Measurements from ENCODE around the gene GRID2.

DNA sequence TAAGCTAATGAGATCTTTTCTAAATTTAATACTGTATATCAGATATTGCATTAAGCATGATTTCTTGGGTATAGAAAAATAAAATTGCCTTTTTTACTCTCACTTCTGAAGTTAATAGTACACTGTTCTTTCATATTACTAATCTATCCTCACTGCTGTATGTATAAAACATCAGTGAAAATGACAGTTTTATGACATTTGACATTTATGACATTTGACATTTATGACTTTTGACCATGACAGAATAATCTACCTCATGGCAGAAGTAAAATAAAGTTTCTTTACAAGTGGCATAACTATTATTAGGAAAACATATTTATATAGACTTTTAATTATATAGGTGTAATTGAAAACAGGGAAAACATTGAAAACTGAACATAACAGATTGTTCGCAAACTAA, 13.3 kb downstream of the GRID2 start:
- TF ChIP-seq, protein P1, sequence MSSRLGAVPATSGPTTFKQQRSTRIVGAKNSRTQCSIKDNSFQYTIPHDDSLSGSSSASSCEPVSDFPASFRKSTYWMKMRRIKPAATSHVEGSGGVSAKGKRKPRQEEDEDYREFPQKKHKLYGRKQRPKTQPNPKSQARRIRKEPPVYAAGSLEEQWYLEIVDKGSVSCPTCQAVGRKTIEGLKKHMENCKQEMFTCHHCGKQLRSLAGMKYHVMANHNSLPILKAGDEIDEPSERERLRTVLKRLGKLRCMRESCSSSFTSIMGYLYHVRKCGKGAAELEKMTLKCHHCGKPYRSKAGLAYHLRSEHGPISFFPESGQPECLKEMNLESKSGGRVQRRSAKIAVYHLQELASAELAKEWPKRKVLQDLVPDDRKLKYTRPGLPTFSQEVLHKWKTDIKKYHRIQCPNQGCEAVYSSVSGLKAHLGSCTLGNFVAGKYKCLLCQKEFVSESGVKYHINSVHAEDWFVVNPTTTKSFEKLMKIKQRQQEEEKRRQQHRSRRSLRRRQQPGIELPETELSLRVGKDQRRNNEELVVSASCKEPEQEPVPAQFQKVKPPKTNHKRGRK (tag; IDR thresholded peaks at IDR 0.05) = no peak
- TF ChIP-seq, protein P2, sequence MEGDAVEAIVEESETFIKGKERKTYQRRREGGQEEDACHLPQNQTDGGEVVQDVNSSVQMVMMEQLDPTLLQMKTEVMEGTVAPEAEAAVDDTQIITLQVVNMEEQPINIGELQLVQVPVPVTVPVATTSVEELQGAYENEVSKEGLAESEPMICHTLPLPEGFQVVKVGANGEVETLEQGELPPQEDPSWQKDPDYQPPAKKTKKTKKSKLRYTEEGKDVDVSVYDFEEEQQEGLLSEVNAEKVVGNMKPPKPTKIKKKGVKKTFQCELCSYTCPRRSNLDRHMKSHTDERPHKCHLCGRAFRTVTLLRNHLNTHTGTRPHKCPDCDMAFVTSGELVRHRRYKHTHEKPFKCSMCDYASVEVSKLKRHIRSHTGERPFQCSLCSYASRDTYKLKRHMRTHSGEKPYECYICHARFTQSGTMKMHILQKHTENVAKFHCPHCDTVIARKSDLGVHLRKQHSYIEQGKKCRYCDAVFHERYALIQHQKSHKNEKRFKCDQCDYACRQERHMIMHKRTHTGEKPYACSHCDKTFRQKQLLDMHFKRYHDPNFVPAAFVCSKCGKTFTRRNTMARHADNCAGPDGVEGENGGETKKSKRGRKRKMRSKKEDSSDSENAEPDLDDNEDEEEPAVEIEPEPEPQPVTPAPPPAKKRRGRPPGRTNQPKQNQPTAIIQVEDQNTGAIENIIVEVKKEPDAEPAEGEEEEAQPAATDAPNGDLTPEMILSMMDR (IDR thresholded peaks at IDR 0.05 in 2 of 3, conservative IDR thresholded peaks at IDR 0.05 in 1 of 3; ENCODE audit: insufficient read depth in 2 of 3, low read depth in 1 of 3, low read length in 3 of 3) = no peak
- TF ChIP-seq PML (IDR thresholded peaks at IDR 0.05; ENCODE audit: low read length) (no peak), SMC3 (conservative IDR thresholded peaks at IDR 0.05; ENCODE audit: insufficient read depth, low read depth, low read length) (no peak), SRSF7 (optimal IDR thresholded peaks at IDR 0.05; ENCODE audit: low read depth, low read length) (no peak), GABPA (tag; conservative IDR thresholded peaks at IDR 0.05; ENCODE audit: low read depth) (no peak)
- TF ChIP-seq, protein P3, sequence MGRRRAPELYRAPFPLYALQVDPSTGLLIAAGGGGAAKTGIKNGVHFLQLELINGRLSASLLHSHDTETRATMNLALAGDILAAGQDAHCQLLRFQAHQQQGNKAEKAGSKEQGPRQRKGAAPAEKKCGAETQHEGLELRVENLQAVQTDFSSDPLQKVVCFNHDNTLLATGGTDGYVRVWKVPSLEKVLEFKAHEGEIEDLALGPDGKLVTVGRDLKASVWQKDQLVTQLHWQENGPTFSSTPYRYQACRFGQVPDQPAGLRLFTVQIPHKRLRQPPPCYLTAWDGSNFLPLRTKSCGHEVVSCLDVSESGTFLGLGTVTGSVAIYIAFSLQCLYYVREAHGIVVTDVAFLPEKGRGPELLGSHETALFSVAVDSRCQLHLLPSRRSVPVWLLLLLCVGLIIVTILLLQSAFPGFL (CRISPR knock-in tag; IDR thresholded peaks at IDR 0.05) = no peak
